Heart right ventricle (tissue), 16 donors: Measurements from ENCODE around the gene TPRG1. TPM values are rescaled to one million over a fixed set of nuclear protein-coding genes. Genes with fewer than 3 reads are reported as not detected.

Experiments
- ATAC-seq, 8 donors: fragments of 200-7000 bp; cut with Tn5 transposase; one replicate each; pipeline ENCODE4 v1.9.1; 2020; ENCODE audit warnings: mild to moderate bottlenecking in 8 of 8, moderate library complexity in 8 of 8, moderate number of reproducible peaks in 1 of 8
- DNase-seq, 2 donors: peaks; one replicate each; pipeline ENCODE4 v3.0.0-alpha.2; 2020
- H3K27ac ChIP-seq, 10 donors: fragments of 200-600 bp; sonication (generic) in 2 of 10; one replicate each; pipeline versions ENCODE4 v1.5.0 to v1.8.0; 2020 to 2022; ENCODE audit warnings: mild to moderate bottlenecking in 3 of 10
- H3K27me3 ChIP-seq, 7 donors: fragments of 200-600 bp; one replicate each; pipeline ENCODE4 v1.8.0; 2021 to 2022; ENCODE audit warnings: mild to moderate bottlenecking in 2 of 7
- H3K36me3 ChIP-seq, 9 donors: fragments of 200-600 bp; sonication (generic) in 1 of 9; one replicate each; pipeline versions ENCODE4 v1.5.0 to v1.8.0; 2020 to 2022; ENCODE audit warnings: mild to moderate bottlenecking in 2 of 9
- H3K4me1 ChIP-seq, 9 donors: fragments of 200-600 bp; sonication (generic) in 1 of 9; one replicate each; pipeline versions ENCODE4 v1.5.0 to v1.8.0; 2020 to 2022; ENCODE audit warnings: mild to moderate bottlenecking in 4 of 9
- H3K4me3 ChIP-seq, 10 donors: fragments of 200-600 bp; sonication (generic) in 2 of 10; one replicate each; pipeline versions ENCODE4 v1.5.0 to v1.8.0; 2020 to 2022; ENCODE audit warnings: mild to moderate bottlenecking in 7 of 10, moderate library complexity in 2 of 10
- H3K9me3 ChIP-seq, 11 donors: fragments of 200-600 bp in 10 of 11; sonication (generic) in 2 of 11; one replicate each; pipeline versions ENCODE4 v1.5.0 to v1.8.0; 2013 to 2022; ENCODE audit warnings: mild to moderate bottlenecking in 2 of 11, control low read depth in 1 of 11, moderate library complexity in 1 of 11
- CTCF ChIP-seq, 9 donors: fragments of 200-600 bp; sonication (generic) in 2 of 9; IDR thresholded peaks; one replicate each; pipeline versions ENCODE4 v1.5.0 to v1.8.0; 2021 to 2022; ENCODE audit warnings: antibody characterized with exemption in 9 of 9, mild to moderate bottlenecking in 5 of 9, moderate library complexity in 1 of 9
- WGBS, 2 donors: extraction: QIAGEN DNeasy Blood & Tissue Kit; methylation state at CpG; one replicate each; pipeline ENCODE4 v1.1.7; 2013; ENCODE audit warnings: inconsistent platforms in 1 of 2; 5-methylcytosine and 5-hydroxymethylcytosine counted together
- intact Hi-C, 10 donors: fragments of 100-400 bp; cut with DNase I; formaldehyde crosslinking; loops; one replicate each; pipeline versions ENCODE4 v1.11.1 to v1.14.2; 2022
- polyA plus RNA-seq, 2 donors: library from polyadenylated mRNA; stranded (reverse); fragments of 200-250 nt; gene quantifications; one replicate each; pipeline ENCODE4 v1.2.3, GENCODE V29; 2013
- total RNA-seq, 10 donors: library from RNA; stranded (reverse); fragmentation: NEBNext Ultra II Directional in 3 of 10; extraction: Animal tissue kit (Norgen Biotek cat#: 25700) in 3 of 10; gene quantifications; one replicate each; pipeline versions ENCODE4 v1.2.1 to v1.2.4, GENCODE V29; 2021 to 2023
- donor health status: Arrhythmogenic right ventricular cardiomyopathy.
- donor health status: ischemic (EF 13 %, LVEDD 7.1; RV severe dilation, severe dysfunction).
- donor health status: healthy with polysubstance abuse.
- donor health status: DM: no; HTN: yes; CAD: no.
- donor health status: DM: no; HTN: no; CAD: no.
- donor health status: ischemic (EF 25% LVEDD 6.9; RV normal size, moderate dysfunction).
- donor health status: ischemic (EF 25% LVEDD 5.7; RV mildly dilated, moderate dysfunction).
- donor health status: healthy.
- donor health status: DM: yes; HTN: yes; CAD: no.
- donor health status: Ischemic cardiomyopathy.
- donor health status: ischemic (EF 35%, LVEDD 5.7; RV mildly dilated, moderate dysfunction).
- donor health status: nonischemic (EF 11% LVEDD 7.7; RV severe dilation, severe dysfunction).
- donor health status: DM: yes; HTN: yes; CAD: no.
- donor health status: PGD.
- donor health status: ischemic (EF 29% LVEDD 5.4; RV normal size, mild dysfunction).
- donor health status: nonischemic (EF 23%, LVEDD 6.1; RV moderate dilation, normal function).

Gene TPRG1
- total and polyA plus RNA-seq, 12 donors = 0.62 to 3.1 (median 1.8) TPM

- no peak for TF ChIP-seq CTCF (IDR thresholded peaks at IDR 0.05)
- Histone ChIP-seq H3K4me1 (no peaks in the 10 kb centered on the region), H3K27me3 (no peaks in the 10 kb centered on the region), H3K36me3 (no peaks in the 10 kb centered on the region), H3K4me3 (no peak overlapping the region), H3K9me3 (no peaks in the 10 kb centered on the region), H3K27ac (no peak overlapping the region)
- 76% methylated on average over 6 of the region's 6 CpGs for WGBS, 2 donors
- no peak for DNase-seq
- no peak for ATAC-seq
- intact Hi-C loops = no loop called here
Measured at GRCh38 chr3:189331002-189331418, 159.2 kb downstream of the TPRG1 start.

GRCh38 chr3:189334064-189334920, 162.5 kb downstream of the TPRG1 start:
- H3K9me3 ChIP-seq = peaks cover 0 to 11% (median 0%) of the 10 kb centered on the region in 11 donors

GRCh38 chr3:189337673-189338091, 165.9 kb downstream of the TPRG1 start:
- H3K27ac ChIP-seq = no peak overlapping the region
- TF ChIP-seq CTCF (IDR thresholded peaks at IDR 0.05) = no peak
- ATAC-seq = no peak
- H3K27me3 ChIP-seq = no peaks in the 10 kb centered on the region
- peaks cover 0 to 4% (median 0%) of the 10 kb centered on the region in 9 donors for H3K4me1 ChIP-seq
- no peak overlapping the region for H3K4me3 ChIP-seq
- no peak for DNase-seq
- peaks cover 0 to 11% (median 0%) of the 10 kb centered on the region in 11 donors for H3K9me3 ChIP-seq
- intact Hi-C loops = no loop called here
- H3K36me3 ChIP-seq = no peaks in the 10 kb centered on the region

More at GRCh38 chr3:189334064-189334920, 162.5 kb downstream of the TPRG1 start:
- Histone ChIP-seq H3K27ac (no peak overlapping the region), H3K27me3 (no peaks in the 10 kb centered on the region), H3K36me3 (no peaks in the 10 kb centered on the region), H3K4me1 (peaks cover 0 to 4% (median 0%) of the 10 kb centered on the region in 9 donors), H3K4me3 (no peak overlapping the region)
- intact Hi-C loops = no loop called here
- no peak for DNase-seq
- 88% methylated on average over 3 of the region's 3 CpGs for WGBS, 2 donors
- ATAC-seq = no peak
- TF ChIP-seq CTCF (IDR thresholded peaks at IDR 0.05) = no peak

GRCh38 chr3:189338366-189338765, 166.6 kb downstream of the TPRG1 start:
- H3K27me3 ChIP-seq = no peaks in the 10 kb centered on the region
- intact Hi-C loops = no loop called here
- H3K36me3 ChIP-seq = no peaks in the 10 kb centered on the region
- H3K4me1 ChIP-seq = peaks cover 0 to 4% (median 0%) of the 10 kb centered on the region in 9 donors
- H3K9me3 ChIP-seq = peaks cover 0 to 11% (median 0%) of the 10 kb centered on the region in 11 donors
- H3K27ac ChIP-seq = no peak overlapping the region
- WGBS, 2 donors = 61 to 75% methylated on average over 4 of the region's 4 CpGs
- ATAC-seq = peak; percentile 58 to 96 (median 78)
- DNase-seq = no peak
- no peak overlapping the region for H3K4me3 ChIP-seq
- TF ChIP-seq CTCF (IDR thresholded peaks at IDR 0.05) = no peak
